ENCODE results near the gene KCND2. TPM values are rescaled to one million over a fixed set of nuclear protein-coding genes. Genes with fewer than 3 reads are reported as not detected.

KCND2 gene
- total and polyA plus RNA-seq, 2 of the 4 experiments (the other 2 are of a cell fraction) = under 0.01 TPM; not detected in 1

DNA sequence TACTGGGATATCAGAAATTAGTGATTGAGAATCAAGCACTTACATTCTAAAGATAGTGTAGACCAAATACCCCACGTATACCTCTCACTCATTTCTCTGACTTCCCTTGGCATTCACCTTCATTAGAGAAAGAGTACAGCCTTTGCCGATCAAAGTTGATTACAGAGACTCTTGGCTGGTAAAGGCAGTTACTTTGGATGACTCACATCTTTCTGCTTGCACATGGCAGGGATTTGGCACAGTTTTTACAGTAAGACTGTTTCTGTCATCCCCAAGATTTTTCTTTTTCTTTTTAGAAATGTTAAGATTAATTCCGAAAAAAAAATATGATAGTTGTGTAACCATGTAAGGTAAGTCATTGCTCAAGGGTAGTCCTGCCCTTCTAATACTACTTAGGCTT, 442.0 kb downstream of the KCND2 start:
- no peak overlapping the region for H2AK9ac ChIP-seq (replicated peaks; ENCODE audit: low read depth, low read length, poor library complexity)
- H2BK15ac ChIP-seq (ENCODE audit: low read depth, low read length) = no peak overlapping the region
- no peak for DNase-seq
- POLR2A ChIA-PET (ENCODE audit: unreplicated experiment) = no interaction called here
- H3K14ac ChIP-seq (replicated peaks; ENCODE audit: low read depth, low read length) = no peak overlapping the region
- CTCF ChIA-PET = no interaction called here
- no peak overlapping the region for H4K8ac ChIP-seq (ENCODE audit: low read depth in 2 of 2, low read length in 2 of 2)
- no peak overlapping the region for H3K56ac ChIP-seq (ENCODE audit: extremely low read depth, insufficient read depth, low read length)
- no peak overlapping the region for H4K5ac ChIP-seq (ENCODE audit: low read depth, low read length)
- H2BK20ac ChIP-seq (ENCODE audit: low read depth, low read length) = no peak overlapping the region
- no peak overlapping the region for H3K4me2 ChIP-seq (ENCODE audit: low read depth, low read length)
- 60% methylated on average over 1 of the region's 3 CpGs; no CpG with 5 or more reads in 1 of the 2 experiments for WGBS, 2 experiments (ENCODE audit: extremely low coverage in 2 of 2, insufficient read length in 1 of 2)
- H3K36me3 ChIP-seq (ENCODE audit: control insufficient read depth, insufficient read depth, low read length) = no peaks in the 10 kb centered on the region
- no peak overlapping the region for H2AK5ac ChIP-seq (ENCODE audit: low read depth, low read length)
- no peak for TF ChIP-seq RCOR1 (IDR thresholded peaks at IDR 0.05; ENCODE audit: insufficient replicate concordance, low read length)
- TF ChIP-seq POLR2A (IDR thresholded peaks at IDR 0.05; ENCODE audit: low read depth, low read length) = no peak
- TF ChIP-seq, protein P1, sequence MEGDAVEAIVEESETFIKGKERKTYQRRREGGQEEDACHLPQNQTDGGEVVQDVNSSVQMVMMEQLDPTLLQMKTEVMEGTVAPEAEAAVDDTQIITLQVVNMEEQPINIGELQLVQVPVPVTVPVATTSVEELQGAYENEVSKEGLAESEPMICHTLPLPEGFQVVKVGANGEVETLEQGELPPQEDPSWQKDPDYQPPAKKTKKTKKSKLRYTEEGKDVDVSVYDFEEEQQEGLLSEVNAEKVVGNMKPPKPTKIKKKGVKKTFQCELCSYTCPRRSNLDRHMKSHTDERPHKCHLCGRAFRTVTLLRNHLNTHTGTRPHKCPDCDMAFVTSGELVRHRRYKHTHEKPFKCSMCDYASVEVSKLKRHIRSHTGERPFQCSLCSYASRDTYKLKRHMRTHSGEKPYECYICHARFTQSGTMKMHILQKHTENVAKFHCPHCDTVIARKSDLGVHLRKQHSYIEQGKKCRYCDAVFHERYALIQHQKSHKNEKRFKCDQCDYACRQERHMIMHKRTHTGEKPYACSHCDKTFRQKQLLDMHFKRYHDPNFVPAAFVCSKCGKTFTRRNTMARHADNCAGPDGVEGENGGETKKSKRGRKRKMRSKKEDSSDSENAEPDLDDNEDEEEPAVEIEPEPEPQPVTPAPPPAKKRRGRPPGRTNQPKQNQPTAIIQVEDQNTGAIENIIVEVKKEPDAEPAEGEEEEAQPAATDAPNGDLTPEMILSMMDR (conservative IDR thresholded peaks at IDR 0.05; ENCODE audit: low read depth, low read length) = no peak
- no peak for TF ChIP-seq RAD21 (IDR thresholded peaks at IDR 0.05; ENCODE audit: low read length)
- TF ChIP-seq BHLHE40 (IDR thresholded peaks at IDR 0.05; ENCODE audit: low read depth, low read length) = no peak
- TF ChIP-seq, protein P2, sequence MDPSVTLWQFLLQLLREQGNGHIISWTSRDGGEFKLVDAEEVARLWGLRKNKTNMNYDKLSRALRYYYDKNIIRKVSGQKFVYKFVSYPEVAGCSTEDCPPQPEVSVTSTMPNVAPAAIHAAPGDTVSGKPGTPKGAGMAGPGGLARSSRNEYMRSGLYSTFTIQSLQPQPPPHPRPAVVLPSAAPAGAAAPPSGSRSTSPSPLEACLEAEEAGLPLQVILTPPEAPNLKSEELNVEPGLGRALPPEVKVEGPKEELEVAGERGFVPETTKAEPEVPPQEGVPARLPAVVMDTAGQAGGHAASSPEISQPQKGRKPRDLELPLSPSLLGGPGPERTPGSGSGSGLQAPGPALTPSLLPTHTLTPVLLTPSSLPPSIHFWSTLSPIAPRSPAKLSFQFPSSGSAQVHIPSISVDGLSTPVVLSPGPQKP (IDR thresholded peaks at IDR 0.05; ENCODE audit: borderline replicate concordance, low read depth, low read length) = no peak
- no peak for TF ChIP-seq USF2 (IDR thresholded peaks at IDR 0.05; ENCODE audit: low read depth, low read length)
- no peak for TF ChIP-seq MAFK (IDR thresholded peaks at IDR 0.05; ENCODE audit: low read depth, low read length)
- no peak for TF ChIP-seq RFX5 (IDR thresholded peaks at IDR 0.05; ENCODE audit: low read depth, low read length)
- TF ChIP-seq FOS (IDR thresholded peaks at IDR 0.05; ENCODE audit: low read depth, low read length) = no peak
- no peak for TF ChIP-seq CHD1 (IDR thresholded peaks at IDR 0.05; ENCODE audit: low read depth, low read length)
- no peak for TF ChIP-seq MXI1 (IDR thresholded peaks at IDR 0.05; ENCODE audit: borderline replicate concordance, low read depth, low read length)
- no peak for TF ChIP-seq NFE2L2 (IDR thresholded peaks at IDR 0.05; ENCODE audit: low read depth, low read length)
- no peak for TF ChIP-seq CEBPB (IDR thresholded peaks at IDR 0.05; ENCODE audit: low read depth, low read length)
- no peak for TF ChIP-seq MAZ (IDR thresholded peaks at IDR 0.05; ENCODE audit: borderline replicate concordance, low read depth, low read length)
- TF ChIP-seq SMC3 (IDR thresholded peaks at IDR 0.05; ENCODE audit: low read depth, low read length) = no peak
- H3K9ac ChIP-seq (ENCODE audit: low read depth, low read length) = no peak overlapping the region
- no peaks in the 10 kb centered on the region for H3K9me3 ChIP-seq (ENCODE audit: control insufficient read depth, insufficient read depth, low read length)
- no peak overlapping the region for H3K4ac ChIP-seq (ENCODE audit: low read depth, low read length)
- no peak overlapping the region for H2BK5ac ChIP-seq (ENCODE audit: low read depth, low read length, poor library complexity, severe bottlenecking)
- no peaks in the 10 kb centered on the region for H3K4me1 ChIP-seq (ENCODE audit: control insufficient read depth, insufficient read depth, low read length)
- no peak overlapping the region for H3K27ac ChIP-seq (ENCODE audit: insufficient read depth, low read length)
- no TSS peak for BruUV-seq (replicated peaks)
- H3K23ac ChIP-seq (ENCODE audit: low read depth, low read length) = no peak overlapping the region
- dilution Hi-C loops (cut with HindIII; ENCODE audit: low sequenced_read_pairs, unreplicated experiment) (no loop called here), intact Hi-C loops (cut with micrococcal nuclease) (no loop called here), in situ Hi-C loops (cut with MboI; ENCODE audit: low sequenced_read_pairs) (no loop called here)
- H4K91ac ChIP-seq (ENCODE audit: insufficient read depth, low read depth, low read length) = no peak overlapping the region
- 0 out of 2 replicates have a peak, but pooled peaks cover 1% of the 10 kb centered on the region for H3K27me3 ChIP-seq (ENCODE audit: control insufficient read depth, insufficient read depth, low read length)
- H3K4me3 ChIP-seq (ENCODE audit: insufficient read depth, low read depth, low read length) = no peak overlapping the region
- no peaks in the 10 kb centered on the region for H3K79me1 ChIP-seq (ENCODE audit: low read depth in 1 of 2, low read length in 2 of 2)
- ATAC-seq (ENCODE audit: low read depth) = no peak
- H2AFZ ChIP-seq (replicated peaks; ENCODE audit: low read length, poor library complexity) = no peak overlapping the region
- no peaks in the 10 kb centered on the region for H4K20me1 ChIP-seq (ENCODE audit: insufficient read depth, low read length)
- H3K18ac ChIP-seq (ENCODE audit: low read depth, low read length) = no peak overlapping the region
- H3K9me1 ChIP-seq (ENCODE audit: insufficient read depth, low read length) = no peaks in the 10 kb centered on the region
- no peak overlapping the region for H2BK120ac ChIP-seq (ENCODE audit: low read depth, low read length)
